Stimulated activated naive CD8-positive, alpha-beta T cell treated with anti-CD3 and anti-CD28 coated beads, Interleukin-15, Interleukin-2, amounts not matched to agents 100 ng/mL and 50 ng/mL, for 24 hours (primary cell): ENCODE measurements around the gene CKMT2.
"Not testable (repeated sequence)": the region's sequence is repeated elsewhere in the genome, so short reads cannot be mapped to it uniquely, and the experiment has no call there.

Experiments
- H3K27ac Mint-ChIP-seq: one replicate; pipeline ENCODE4 v1.8.0; 2021; ENCODE audit warnings: mild to moderate bottlenecking, mixed read lengths
- H3K27me3 Mint-ChIP-seq: one replicate; pipeline ENCODE4 v1.8.0; 2021; ENCODE audit warnings: mixed read lengths
- H3K36me3 Mint-ChIP-seq: one replicate; pipeline ENCODE4 v1.8.0; 2021; ENCODE audit warnings: low read depth, mixed read lengths
- H3K4me1 Mint-ChIP-seq: one replicate; pipeline ENCODE4 v1.8.0; 2021; ENCODE audit warnings: low read depth, mixed read lengths
- H3K4me3 Mint-ChIP-seq: one replicate; pipeline ENCODE4 v1.8.0; 2021; ENCODE audit warnings: mild to moderate bottlenecking, mixed read lengths
- H3K9me3 Mint-ChIP-seq: one replicate; pipeline ENCODE4 v1.8.0; 2021; ENCODE audit warnings: mixed read lengths

The CKMT2 gene

DNA sequence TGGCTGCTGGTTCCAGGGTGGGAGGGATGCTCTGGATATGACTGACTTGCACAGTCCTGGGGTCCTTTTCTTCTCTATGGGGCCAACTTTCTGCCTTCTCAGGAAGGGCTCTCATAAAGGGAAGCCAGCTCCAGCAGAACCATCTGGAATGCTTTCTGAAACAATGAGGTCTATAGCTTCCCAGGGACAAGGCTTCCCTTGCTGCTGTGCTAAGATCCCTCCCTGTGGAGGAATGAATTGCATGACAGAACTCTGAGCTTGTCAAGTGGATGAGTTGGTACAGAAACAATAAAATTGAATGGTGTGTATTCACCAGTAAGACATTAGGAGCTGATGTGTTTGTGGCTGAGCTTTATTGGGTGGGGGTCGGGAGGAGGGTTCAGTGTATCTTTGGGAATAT lies 19.8 kb downstream of the CKMT2 start:
- no peaks in the 10 kb centered on the region for H3K27me3 Mint-ChIP-seq
- peaks cover 6% of the 10 kb centered on the region for H3K9me3 Mint-ChIP-seq
- no peak overlapping the region for H3K27ac Mint-ChIP-seq
- no peaks in the 10 kb centered on the region for H3K4me1 Mint-ChIP-seq
- H3K4me3 Mint-ChIP-seq, result no peak overlapping the region
- peaks cover 16% of the 10 kb centered on the region for H3K36me3 Mint-ChIP-seq

GRCh38 chr5:81253875-81254274 lies 20.8 kb downstream of the CKMT2 start:
- peaks cover 16% of the 10 kb centered on the region for H3K36me3 Mint-ChIP-seq
- H3K27me3 Mint-ChIP-seq, result no peaks in the 10 kb centered on the region
- H3K27ac Mint-ChIP-seq, result no peak overlapping the region
- peaks cover 6% of the 10 kb centered on the region for H3K9me3 Mint-ChIP-seq
- H3K4me1 Mint-ChIP-seq, result no peaks in the 10 kb centered on the region
- no peak overlapping the region for H3K4me3 Mint-ChIP-seq

DNA sequence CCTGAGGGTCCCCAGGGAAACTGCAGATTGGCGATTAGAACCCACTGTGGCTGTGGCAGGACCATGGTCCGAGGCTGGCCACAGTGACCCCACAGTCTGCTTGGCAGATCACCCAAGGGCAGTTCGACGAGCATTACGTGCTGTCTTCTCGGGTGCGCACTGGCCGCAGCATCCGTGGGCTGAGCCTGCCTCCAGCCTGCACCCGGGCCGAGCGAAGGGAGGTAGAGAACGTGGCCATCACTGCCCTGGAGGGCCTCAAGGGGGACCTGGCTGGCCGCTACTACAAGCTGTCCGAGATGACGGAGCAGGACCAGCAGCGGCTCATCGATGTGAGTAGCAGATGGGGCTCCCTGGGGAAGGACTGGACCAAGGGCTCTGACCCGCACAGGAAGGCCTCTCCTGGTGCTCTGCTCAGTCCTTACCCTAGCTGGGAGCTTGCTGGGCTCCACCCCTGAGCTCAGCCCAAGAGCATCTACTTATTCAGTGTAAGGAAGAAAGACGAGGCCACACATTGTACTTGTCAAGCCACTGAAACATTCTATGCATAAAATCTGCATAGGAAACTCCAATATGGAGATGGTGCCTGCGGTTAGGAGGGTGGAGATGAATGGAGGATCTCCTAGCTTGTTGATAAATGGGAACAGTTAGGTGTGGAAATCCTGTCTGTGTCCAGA lies 21.9 kb downstream of the CKMT2 start:
- no peak overlapping the region for H3K4me3 Mint-ChIP-seq
- no peaks in the 10 kb centered on the region for H3K27me3 Mint-ChIP-seq
- no peaks in the 10 kb centered on the region for H3K4me1 Mint-ChIP-seq
- H3K36me3 Mint-ChIP-seq, result peaks cover 21% of the 10 kb centered on the region
- peaks cover 7% of the 10 kb centered on the region for H3K9me3 Mint-ChIP-seq
- no peak overlapping the region for H3K27ac Mint-ChIP-seq

DNA sequence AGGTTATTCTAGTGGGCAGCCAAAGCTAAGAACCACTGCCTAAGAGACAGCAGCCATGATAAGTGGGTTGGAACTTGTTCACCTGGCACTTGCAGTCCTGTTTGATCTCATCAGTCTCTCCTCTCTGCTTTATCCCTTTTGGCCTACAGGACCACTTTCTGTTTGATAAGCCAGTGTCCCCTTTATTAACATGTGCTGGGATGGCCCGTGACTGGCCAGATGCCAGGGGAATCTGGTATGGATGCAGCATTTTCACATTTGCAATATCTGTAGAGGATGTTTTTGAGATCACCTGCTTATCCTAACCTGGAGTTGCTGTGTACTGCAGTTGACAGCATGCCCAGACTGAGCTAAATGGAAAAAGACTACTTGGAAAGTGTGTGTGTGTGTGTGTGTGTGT lies 23.6 kb downstream of the CKMT2 start:
- Mint-ChIP-seq H3K27me3 (no peaks in the 10 kb centered on the region), H3K27ac (no peak overlapping the region), H3K4me3 (no peak overlapping the region), H3K36me3 (peaks cover 26% of the 10 kb centered on the region), H3K9me3 (peaks cover 11% of the 10 kb centered on the region), H3K4me1 (no peaks in the 10 kb centered on the region)

GRCh38 chr5:81262796-81263195 lies 29.7 kb downstream of the CKMT2 start:
- peaks cover 11% of the 10 kb centered on the region for H3K9me3 Mint-ChIP-seq
- H3K36me3 Mint-ChIP-seq, result peaks cover 48% of the 10 kb centered on the region
- H3K4me3 Mint-ChIP-seq, H3K27me3 Mint-ChIP-seq, H3K4me1 Mint-ChIP-seq, H3K27ac Mint-ChIP-seq: not testable (repeated sequence)

- H3K4me1 Mint-ChIP-seq, result peaks cover 10% of the 10 kb centered on the region
- H3K4me3 Mint-ChIP-seq, result no peak overlapping the region
- no peaks in the 10 kb centered on the region for H3K27me3 Mint-ChIP-seq
- H3K36me3 Mint-ChIP-seq, result peaks cover 40% of the 10 kb centered on the region
- no peak overlapping the region for H3K27ac Mint-ChIP-seq
- peaks cover 6% of the 10 kb centered on the region for H3K9me3 Mint-ChIP-seq
These were observed 32.0 kb downstream of the CKMT2 start for GRCh38 chr5:81265101-81265500.

GRCh38 chr5:81268521-81269196 lies 35.5 kb downstream of the CKMT2 start:
- Mint-ChIP-seq H3K4me1 (peaks cover 17% of the 10 kb centered on the region), H3K36me3 (peaks cover 40% of the 10 kb centered on the region), H3K27ac (no peak overlapping the region), H3K4me3 (no peak overlapping the region), H3K9me3 (peaks cover 20% of the 10 kb centered on the region), H3K27me3 (no peaks in the 10 kb centered on the region)

DNA sequence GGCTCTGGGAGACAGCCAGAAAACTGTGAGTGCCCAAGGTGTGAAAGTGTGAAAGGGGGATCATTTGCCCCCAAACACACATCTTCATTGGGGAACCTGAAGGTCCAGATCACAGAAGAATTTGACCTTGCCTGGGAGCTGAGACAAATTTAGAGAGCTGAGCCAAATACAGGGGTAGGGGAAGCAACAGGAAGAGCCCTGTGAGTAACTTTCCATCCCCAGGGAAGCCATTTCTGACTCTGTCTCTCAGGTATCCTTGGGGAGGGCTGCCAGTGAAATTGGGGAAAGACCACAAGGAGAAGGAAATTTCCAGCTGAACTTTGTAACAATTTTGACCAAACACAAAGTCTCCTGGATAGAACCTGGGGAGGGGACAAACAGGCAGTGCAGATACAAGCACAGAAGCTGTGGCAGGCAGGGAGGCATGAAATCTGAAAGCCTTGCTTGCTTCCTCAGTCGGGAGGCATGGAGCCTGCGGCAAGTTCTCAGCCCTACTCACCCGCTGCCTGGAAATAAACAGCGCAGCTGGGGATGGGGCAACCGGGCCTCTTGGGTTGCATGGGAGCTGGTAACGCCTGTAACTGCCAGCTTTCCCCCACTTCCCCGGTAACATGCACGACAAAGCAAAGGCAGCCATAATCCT lies 36.8 kb downstream of the CKMT2 start:
- Mint-ChIP-seq H3K4me3 (no peak overlapping the region), H3K27ac (no peak overlapping the region), H3K36me3 (peaks cover 49% of the 10 kb centered on the region), H3K27me3 (no peaks in the 10 kb centered on the region), H3K4me1 (peaks cover 21% of the 10 kb centered on the region), H3K9me3 (peaks cover 26% of the 10 kb centered on the region)

DNA sequence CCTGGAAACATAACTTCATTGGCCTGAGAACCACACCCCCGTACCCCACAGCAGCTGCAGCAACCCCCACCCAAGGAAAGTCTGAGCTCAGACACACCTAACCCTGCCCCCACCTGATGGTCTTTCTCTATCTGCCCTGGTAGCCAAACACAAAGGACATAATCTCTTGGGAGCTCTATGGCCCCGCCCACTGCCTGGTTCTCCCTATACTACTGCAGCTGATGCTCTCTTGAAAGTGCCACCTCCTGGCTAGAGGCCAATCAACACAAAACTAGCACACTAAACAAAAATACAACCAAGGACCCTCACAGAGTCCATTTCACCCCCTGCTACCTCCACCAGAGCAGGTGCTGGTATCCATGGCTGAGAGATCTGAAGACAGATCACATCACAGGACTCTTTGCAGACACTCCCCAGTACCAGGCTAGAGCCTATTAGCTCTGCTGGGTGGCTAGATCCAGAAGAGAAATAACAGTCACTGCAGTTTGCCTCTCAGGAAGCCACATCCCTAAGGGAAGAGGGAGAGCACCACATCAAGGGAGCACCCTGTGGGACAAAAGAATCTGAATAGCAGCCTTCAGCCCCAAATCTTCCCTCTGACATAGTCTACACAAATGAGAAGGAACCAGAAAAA lies 37.4 kb downstream of the CKMT2 start:
- Mint-ChIP-seq H3K9me3 (peaks cover 32% of the 10 kb centered on the region), H3K36me3 (peaks cover 52% of the 10 kb centered on the region), H3K4me1 (peaks cover 21% of the 10 kb centered on the region)
- H3K27ac Mint-ChIP-seq, H3K4me3 Mint-ChIP-seq, H3K27me3 Mint-ChIP-seq: not testable (repeated sequence)

- peaks cover 41% of the 10 kb centered on the region for H3K4me1 Mint-ChIP-seq
- no peak overlapping the region for H3K4me3 Mint-ChIP-seq
- H3K27ac Mint-ChIP-seq, result no peak overlapping the region
- no peaks in the 10 kb centered on the region for H3K9me3 Mint-ChIP-seq
- H3K27me3 Mint-ChIP-seq, result no peaks in the 10 kb centered on the region
- peaks cover 35% of the 10 kb centered on the region for H3K36me3 Mint-ChIP-seq
These were observed 50.9 kb downstream of the CKMT2 start for GRCh38 chr5:81283976-81284375.

DNA sequence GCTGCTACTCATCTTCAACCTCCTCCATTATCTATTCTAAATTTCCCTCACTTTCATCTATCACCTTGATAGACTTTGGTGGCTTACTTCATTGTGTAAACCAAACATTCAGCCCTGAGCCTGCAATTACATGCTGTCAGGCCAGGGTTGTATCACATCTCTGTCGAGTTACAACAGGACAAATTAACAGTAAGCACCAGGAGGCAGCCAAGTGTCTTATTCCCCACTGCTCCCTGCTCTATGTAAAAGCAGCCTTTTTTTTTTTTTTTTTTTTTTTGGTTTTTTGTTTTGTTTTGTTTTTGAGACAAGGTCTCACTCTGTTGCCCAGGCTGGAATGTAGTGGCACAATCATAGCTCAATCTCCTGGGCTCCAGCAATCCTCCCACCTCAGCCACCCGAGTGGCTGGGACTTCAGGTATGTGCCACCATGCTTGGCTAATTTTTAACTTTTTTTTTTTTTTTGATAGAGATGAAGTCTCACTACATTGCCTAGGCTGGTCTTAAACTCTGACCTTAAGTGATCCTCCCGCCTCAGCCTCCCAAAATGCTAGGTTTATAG lies 53.0 kb downstream of the CKMT2 start:
- H3K9me3 Mint-ChIP-seq, result peaks cover 9% of the 10 kb centered on the region
- H3K27me3 Mint-ChIP-seq, result no peaks in the 10 kb centered on the region
- H3K4me3 Mint-ChIP-seq, result no peak overlapping the region
- peaks cover 52% of the 10 kb centered on the region for H3K36me3 Mint-ChIP-seq
- H3K27ac Mint-ChIP-seq, result no peak overlapping the region
- H3K4me1 Mint-ChIP-seq, result peaks cover 62% of the 10 kb centered on the region

- H3K36me3 Mint-ChIP-seq, result peaks cover 60% of the 10 kb centered on the region
- peaks cover 16% of the 10 kb centered on the region for H3K9me3 Mint-ChIP-seq
- peaks cover 76% of the 10 kb centered on the region for H3K4me1 Mint-ChIP-seq
- no peak overlapping the region for H3K4me3 Mint-ChIP-seq
- peak overlapping the region; percentile 21 for H3K27ac Mint-ChIP-seq
- no peaks in the 10 kb centered on the region for H3K27me3 Mint-ChIP-seq
These were observed 54.9 kb downstream of the CKMT2 start for GRCh38 chr5:81288021-81288433.

DNA sequence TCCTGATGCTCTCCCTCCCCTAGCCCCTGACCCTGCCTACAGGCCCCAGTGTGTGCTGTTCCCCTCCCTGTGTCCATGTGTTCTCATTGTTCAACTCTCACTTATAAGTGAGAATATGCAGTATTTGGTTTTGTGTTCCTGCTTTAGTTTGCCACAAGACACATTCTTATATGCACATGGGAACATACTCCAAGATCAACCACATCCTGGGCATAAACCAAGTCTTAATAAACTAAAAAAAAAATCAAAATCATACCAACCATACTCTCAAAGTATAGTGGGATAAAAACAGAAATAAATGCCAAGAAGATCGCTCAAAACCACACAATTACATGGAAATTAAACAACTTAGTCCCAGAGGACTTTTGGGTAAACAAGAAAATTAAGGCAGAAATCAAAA lies 57.0 kb downstream of the CKMT2 start:
- H3K4me1 Mint-ChIP-seq, result peaks cover 75% of the 10 kb centered on the region
- H3K4me3 Mint-ChIP-seq, result no peak overlapping the region
- no peak overlapping the region for H3K27ac Mint-ChIP-seq
- H3K27me3 Mint-ChIP-seq, result no peaks in the 10 kb centered on the region
- peaks cover 72% of the 10 kb centered on the region for H3K36me3 Mint-ChIP-seq
- H3K9me3 Mint-ChIP-seq, result peaks cover 23% of the 10 kb centered on the region

GRCh38 chr5:81292130-81292529 lies 59.0 kb downstream of the CKMT2 start:
- no peak overlapping the region for H3K27ac Mint-ChIP-seq
- peaks cover 23% of the 10 kb centered on the region for H3K9me3 Mint-ChIP-seq
- H3K27me3 Mint-ChIP-seq, result no peaks in the 10 kb centered on the region
- H3K4me3 Mint-ChIP-seq, result no peak overlapping the region
- peaks cover 57% of the 10 kb centered on the region for H3K36me3 Mint-ChIP-seq
- peaks cover 59% of the 10 kb centered on the region for H3K4me1 Mint-ChIP-seq

DNA sequence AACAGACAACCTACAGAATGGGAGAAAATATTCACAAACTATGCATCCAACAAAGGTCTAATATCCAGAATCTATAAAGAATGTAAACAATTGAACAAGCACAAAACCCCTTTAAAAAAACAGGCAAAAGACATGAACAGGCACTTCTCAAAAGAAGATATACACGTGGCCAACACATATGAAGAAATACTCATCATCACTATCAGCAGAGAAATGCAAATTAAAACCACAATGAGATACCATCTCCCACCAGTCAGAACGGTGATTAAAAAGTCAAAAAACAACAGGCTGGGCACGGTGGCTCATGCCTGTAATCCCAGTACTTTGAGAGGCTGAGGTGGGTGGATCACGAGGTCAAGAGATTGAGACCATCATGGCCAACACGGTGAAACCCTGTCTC lies 60.9 kb downstream of the CKMT2 start:
- H3K27me3 Mint-ChIP-seq, H3K27ac Mint-ChIP-seq, H3K4me3 Mint-ChIP-seq: not testable (repeated sequence)
- H3K9me3 Mint-ChIP-seq, result peaks cover 23% of the 10 kb centered on the region
- H3K4me1 Mint-ChIP-seq, result peaks cover 59% of the 10 kb centered on the region
- H3K36me3 Mint-ChIP-seq, result peaks cover 55% of the 10 kb centered on the region
